SH-SY5Y (cell line): ENCODE data around the gene TMSB15C.

ENCODE experiments used
- GATA2 ChIP-seq: IDR thresholded peaks from 2 replicates; pipeline ENCODE4 v1.6.1; 2011; ENCODE audit warnings: mild to moderate bottlenecking, low read depth, low read length
- GATA3 ChIP-seq: IDR thresholded peaks from 2 replicates; pipeline ENCODE4 v1.6.1; 2011; ENCODE audit warnings: low read depth, mild to moderate bottlenecking, low read length, moderate library complexity

- TF ChIP-seq GATA2: no peak
- TF ChIP-seq GATA3: no peak
Observed at GRCh38 chrX:104047171-104047570, 28.9 kb downstream of the TMSB15C start.
